ENCODE data around the gene ZBTB39.

ZBTB39 gene

DNA sequence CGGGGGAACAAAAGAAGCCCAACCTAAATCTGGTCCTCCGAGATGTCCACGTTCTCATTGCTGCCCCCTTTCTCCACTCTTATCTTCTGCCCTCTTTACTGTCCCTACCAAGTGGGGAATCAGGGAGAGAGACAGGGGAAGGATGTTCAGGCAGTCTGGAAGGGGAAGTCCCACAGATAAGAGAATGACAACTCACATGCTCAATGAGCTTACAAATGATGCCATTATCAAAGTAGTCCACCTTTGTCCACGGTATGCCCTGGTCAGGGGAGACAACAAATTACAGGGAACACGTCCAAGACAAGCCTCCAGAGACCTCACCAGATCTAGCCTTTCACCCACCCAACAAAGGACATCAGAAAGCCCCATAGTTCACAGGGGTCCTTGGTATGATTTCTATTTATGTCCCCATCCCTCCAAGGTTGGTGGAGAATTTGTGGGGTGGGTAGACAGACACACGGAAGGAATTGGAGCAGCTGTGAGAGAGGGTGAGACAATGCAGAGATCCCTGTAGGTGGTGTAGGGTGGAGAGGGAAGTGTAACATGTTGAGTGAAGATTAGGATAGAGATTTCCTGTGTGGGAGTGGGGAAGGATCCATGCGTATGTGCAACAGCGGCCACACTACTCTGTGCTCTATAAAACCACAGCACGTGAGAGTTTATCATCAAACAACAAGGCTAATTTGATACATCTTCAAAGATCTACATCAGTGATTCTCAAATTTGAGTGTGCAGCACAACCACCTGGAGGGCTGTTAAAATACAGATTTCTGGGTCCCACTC is 32.9 kb upstream of the ZBTB39 start:
- Histone ChIP-seq H3K79me2 (ENCODE audit: insufficient read depth, low read length) (no peaks in the 10 kb centered on the region), H2AFZ (ENCODE audit: low read length) (no peak overlapping the region), H3F3A (ENCODE audit: insufficient read depth, low read length) (no peaks in the 10 kb centered on the region), H3K9me3 (ENCODE audit: low read length) (no peaks in the 10 kb centered on the region), H3K4me2 (ENCODE audit: low read length) (no peak overlapping the region), H3K4me1 (ENCODE audit: insufficient read depth, low read length, severe bottlenecking) (no peaks in the 10 kb centered on the region), H3K9me2 (ENCODE audit: low read depth, low read length) (no peaks in the 10 kb centered on the region), H3K27me3 (ENCODE audit: insufficient read depth, low read length) (0 out of 2 replicates have a peak, but pooled peaks cover 12% of the 10 kb centered on the region), H3K4me3 (ENCODE audit: low read depth, low read length, poor library complexity, severe bottlenecking) (no peak overlapping the region), H3K36me3 (ENCODE audit: insufficient read depth, low read length) (no peaks in the 10 kb centered on the region), H3K9ac (ENCODE audit: low read length) (no peak overlapping the region), H3K27ac (ENCODE audit: low read depth, low read length, poor library complexity, severe bottlenecking) (no peak overlapping the region), H4K20me1 (ENCODE audit: insufficient read depth, low read length) (no peaks in the 10 kb centered on the region)
- TF ChIP-seq, protein P1, sequence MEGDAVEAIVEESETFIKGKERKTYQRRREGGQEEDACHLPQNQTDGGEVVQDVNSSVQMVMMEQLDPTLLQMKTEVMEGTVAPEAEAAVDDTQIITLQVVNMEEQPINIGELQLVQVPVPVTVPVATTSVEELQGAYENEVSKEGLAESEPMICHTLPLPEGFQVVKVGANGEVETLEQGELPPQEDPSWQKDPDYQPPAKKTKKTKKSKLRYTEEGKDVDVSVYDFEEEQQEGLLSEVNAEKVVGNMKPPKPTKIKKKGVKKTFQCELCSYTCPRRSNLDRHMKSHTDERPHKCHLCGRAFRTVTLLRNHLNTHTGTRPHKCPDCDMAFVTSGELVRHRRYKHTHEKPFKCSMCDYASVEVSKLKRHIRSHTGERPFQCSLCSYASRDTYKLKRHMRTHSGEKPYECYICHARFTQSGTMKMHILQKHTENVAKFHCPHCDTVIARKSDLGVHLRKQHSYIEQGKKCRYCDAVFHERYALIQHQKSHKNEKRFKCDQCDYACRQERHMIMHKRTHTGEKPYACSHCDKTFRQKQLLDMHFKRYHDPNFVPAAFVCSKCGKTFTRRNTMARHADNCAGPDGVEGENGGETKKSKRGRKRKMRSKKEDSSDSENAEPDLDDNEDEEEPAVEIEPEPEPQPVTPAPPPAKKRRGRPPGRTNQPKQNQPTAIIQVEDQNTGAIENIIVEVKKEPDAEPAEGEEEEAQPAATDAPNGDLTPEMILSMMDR (IDR thresholded peaks at IDR 0.05; ENCODE audit: low read length): no peak
- TF ChIP-seq EZH2 (IDR thresholded peaks at IDR 0.05; ENCODE audit: borderline replicate concordance, low read length): no peak

DNA sequence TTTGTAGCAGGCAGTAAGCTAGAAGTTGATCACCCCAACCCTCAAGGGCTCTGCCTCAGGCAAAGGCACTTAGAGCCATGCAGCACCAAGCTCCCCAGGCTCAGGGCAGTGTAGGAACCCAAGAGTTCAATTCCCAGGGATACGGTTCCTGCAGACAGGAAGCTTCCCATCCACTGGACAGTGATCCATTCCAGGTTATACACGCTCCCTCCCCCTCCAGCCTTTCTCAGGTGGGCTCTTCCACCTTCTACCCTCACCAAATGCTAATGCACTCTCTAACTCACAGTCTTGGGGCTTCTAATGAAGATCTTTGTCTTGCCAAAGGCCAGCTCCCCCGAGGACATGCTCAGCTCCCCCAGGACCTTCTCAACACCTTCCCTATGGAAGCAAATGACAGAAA is 30.9 kb upstream of the ZBTB39 start:
- H3K9ac ChIP-seq (ENCODE audit: low read length): no peak overlapping the region
- no peak overlapping the region for H3K4me3 ChIP-seq (ENCODE audit: low read depth, low read length, poor library complexity, severe bottlenecking)
- H3F3A ChIP-seq (ENCODE audit: insufficient read depth, low read length): no peaks in the 10 kb centered on the region
- TF ChIP-seq EZH2 (IDR thresholded peaks at IDR 0.05; ENCODE audit: borderline replicate concordance, low read length): no peak
- TF ChIP-seq, protein P1 (IDR thresholded peaks at IDR 0.05; ENCODE audit: low read length): no peak
- no peak overlapping the region for H3K27ac ChIP-seq (ENCODE audit: low read depth, low read length, poor library complexity, severe bottlenecking)
- no peaks in the 10 kb centered on the region for H3K4me1 ChIP-seq (ENCODE audit: insufficient read depth, low read length, severe bottlenecking)
- H3K9me2 ChIP-seq (ENCODE audit: low read depth, low read length): no peaks in the 10 kb centered on the region
- H2AFZ ChIP-seq (ENCODE audit: low read length): no peak overlapping the region
- no peak overlapping the region for H3K4me2 ChIP-seq (ENCODE audit: low read length)
- no peaks in the 10 kb centered on the region for H3K9me3 ChIP-seq (ENCODE audit: low read length)
- no peaks in the 10 kb centered on the region for H3K36me3 ChIP-seq (ENCODE audit: insufficient read depth, low read length)
- H4K20me1 ChIP-seq (ENCODE audit: insufficient read depth, low read length): no peaks in the 10 kb centered on the region
- H3K27me3 ChIP-seq (ENCODE audit: insufficient read depth, low read length): 0 out of 2 replicates have a peak, but pooled peaks cover 12% of the 10 kb centered on the region
- no peaks in the 10 kb centered on the region for H3K79me2 ChIP-seq (ENCODE audit: insufficient read depth, low read length)

DNA sequence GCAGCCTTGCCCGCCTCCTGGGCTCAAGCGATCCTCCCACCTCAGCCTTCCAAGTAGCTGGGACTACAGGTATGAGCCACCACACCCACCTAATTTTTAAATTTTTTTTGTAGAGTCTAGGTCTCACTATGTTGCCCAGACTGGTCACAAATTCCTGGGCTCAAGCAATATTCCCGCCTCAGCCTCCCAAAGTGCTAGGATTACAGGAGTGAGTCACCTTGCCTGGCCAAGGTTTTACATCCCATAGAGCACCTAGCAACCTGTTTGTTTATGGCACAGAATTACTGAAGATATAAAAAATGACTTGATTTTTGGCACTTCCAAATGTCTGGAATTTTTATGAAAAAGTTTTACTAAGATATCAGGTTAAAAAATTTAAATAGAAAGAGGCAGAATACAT is 27.1 kb upstream of the ZBTB39 start:
- no peaks in the 10 kb centered on the region for H4K20me1 ChIP-seq (ENCODE audit: insufficient read depth, low read length)
- no peaks in the 10 kb centered on the region for H3K36me3 ChIP-seq (ENCODE audit: insufficient read depth, low read length)
- no peaks in the 10 kb centered on the region for H3K79me2 ChIP-seq (ENCODE audit: insufficient read depth, low read length)
- no peak overlapping the region for H2AFZ ChIP-seq (ENCODE audit: low read length)
- no peak overlapping the region for H3K4me3 ChIP-seq (ENCODE audit: low read depth, low read length, poor library complexity, severe bottlenecking)
- H3K9me2 ChIP-seq (ENCODE audit: low read depth, low read length): no peaks in the 10 kb centered on the region
- H3K27ac ChIP-seq (ENCODE audit: low read depth, low read length, poor library complexity, severe bottlenecking): no peak overlapping the region
- TF ChIP-seq, protein P1 (IDR thresholded peaks at IDR 0.05; ENCODE audit: low read length): no peak
- TF ChIP-seq EZH2 (IDR thresholded peaks at IDR 0.05; ENCODE audit: borderline replicate concordance, low read length): no peak
- H3K4me1 ChIP-seq (ENCODE audit: insufficient read depth, low read length, severe bottlenecking): peaks cover 13% of the 10 kb centered on the region
- no peak overlapping the region for H3K4me2 ChIP-seq (ENCODE audit: low read length)
- no peak overlapping the region for H3K9ac ChIP-seq (ENCODE audit: low read length)
- H3F3A ChIP-seq (ENCODE audit: insufficient read depth, low read length): no peaks in the 10 kb centered on the region
- H3K27me3 ChIP-seq (ENCODE audit: insufficient read depth, low read length): peaks cover 17% of the 10 kb centered on the region; the same call in 1 of the 2 replicates
- H3K9me3 ChIP-seq (ENCODE audit: low read length): no peaks in the 10 kb centered on the region

All from OCI-LY1 (cell line).